Gastrocnemius medialis (tissue), 4 donors: ENCODE data around the gene PPP2R5C.

Experiments
- CTCF ChIP-seq, 5 experiments: fragments of 450-650 bp in 3 of 5; fragments of 200-600 bp in 2 of 5; sonication (generic) in 2 of 5; IDR thresholded peaks in 4 of 5; conservative IDR thresholded peaks in 1 of 5; 1 replicate in 4 of 5; 2 replicates in 1 of 5; pipeline ENCODE4 v1.5.1; 2016 to 2019; ENCODE audit warnings: antibody characterized with exemption in 5 of 5, mild to moderate bottlenecking in 3 of 5, moderate library complexity in 3 of 5
- POLR2A ChIP-seq, 2 donors: fragments of 450-650 bp; IDR thresholded peaks; one replicate each; pipeline ENCODE4 v1.6.1; 2017; ENCODE audit warnings: antibody characterized with exemption in 2 of 2, mild to moderate bottlenecking in 2 of 2, moderate library complexity in 2 of 2

DNA sequence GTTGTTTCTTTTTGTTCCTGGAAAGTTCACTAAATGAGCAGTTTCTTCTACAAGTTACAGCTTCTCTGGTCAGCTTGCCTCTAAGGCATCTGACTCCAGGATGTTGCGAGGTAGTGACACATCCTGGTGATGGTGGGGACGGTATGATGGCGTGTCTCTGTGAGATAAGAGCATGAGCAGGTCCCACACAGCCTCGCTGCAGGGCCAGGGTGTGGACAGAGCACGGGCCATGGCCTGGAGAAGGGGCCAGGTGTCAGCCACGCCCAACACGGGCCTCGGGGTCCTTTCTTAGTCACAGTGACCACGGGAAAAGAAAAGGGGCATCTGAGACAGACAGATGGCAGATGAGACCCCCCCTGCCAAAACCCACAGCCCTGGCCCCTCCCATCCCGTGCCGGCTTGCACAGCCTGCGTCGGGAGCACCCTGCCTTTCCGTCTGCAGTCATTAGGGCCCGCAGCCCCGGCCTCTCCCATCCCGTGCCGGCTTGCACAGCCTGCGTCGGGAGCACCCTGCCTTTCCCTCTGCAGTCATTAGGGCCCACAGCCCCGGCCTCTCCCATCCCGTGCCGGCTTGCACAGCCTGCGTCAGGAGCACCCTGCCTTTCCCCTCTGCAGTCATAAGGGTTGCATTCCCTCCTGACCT, 123.5 kb downstream of the PPP2R5C start:
- TF ChIP-seq POLR2A (IDR thresholded peaks at IDR 0.05) (no peak), CTCF (IDR thresholded peaks at IDR 0.05 in 4 of 5, conservative IDR thresholded peaks at IDR 0.05 in 1 of 5) (no peak)
